Mesothelial cell of epicardium (in vitro differentiated cells): ENCODE measurements around the gene RAD51B. TPM values are rescaled to one million over a fixed set of nuclear protein-coding genes. Genes with fewer than 3 reads are reported as not detected.

Source experiments
- DNase-seq, 2 experiments: peaks; one replicate each; pipeline ENCODE4 v3.0.0; 2021; ENCODE audit warnings: low spot score in 2 of 2; ENCODE audit not compliant: unreplicated experiment in 2 of 2
- H3K27ac Mint-ChIP-seq: 2 replicates; pipeline ENCODE4 v1.8.0; 2021; ENCODE audit warnings: mixed read lengths
- H3K27me3 Mint-ChIP-seq: 2 replicates; pipeline ENCODE4 v1.8.0; 2021; ENCODE audit warnings: low read depth, mixed read lengths
- H3K36me3 Mint-ChIP-seq: 2 replicates; pipeline ENCODE4 v1.8.0; 2021; ENCODE audit warnings: mixed read lengths
- H3K4me1 Mint-ChIP-seq: 2 replicates; pipeline ENCODE4 v1.8.0; 2021; ENCODE audit warnings: mixed read lengths
- H3K4me3 Mint-ChIP-seq: 2 replicates; pipeline ENCODE4 v1.8.0; 2021; ENCODE audit warnings: mild to moderate bottlenecking, moderate library complexity, mixed read lengths
- H3K9me3 Mint-ChIP-seq: 2 replicates; pipeline ENCODE4 v1.8.0; 2021; ENCODE audit warnings: mixed read lengths
- total RNA-seq: library from RNA; stranded (reverse); gene quantifications from 3 replicates; pipeline ENCODE4 v1.2.1, GENCODE V29; 2021
- TF ChIP-seq, protein P1 (sequence below): fragments of 200-600 bp; sonication (generic); IDR thresholded peaks from one replicate; pipeline ENCODE4 v1.5.0; 2021; ENCODE audit warnings: antibody characterized with exemption; ENCODE audit not compliant: unreplicated experiment

Gene RAD51B
- total RNA-seq, 1 donor from 2014 or later, result 34.7 TPM

DNA sequence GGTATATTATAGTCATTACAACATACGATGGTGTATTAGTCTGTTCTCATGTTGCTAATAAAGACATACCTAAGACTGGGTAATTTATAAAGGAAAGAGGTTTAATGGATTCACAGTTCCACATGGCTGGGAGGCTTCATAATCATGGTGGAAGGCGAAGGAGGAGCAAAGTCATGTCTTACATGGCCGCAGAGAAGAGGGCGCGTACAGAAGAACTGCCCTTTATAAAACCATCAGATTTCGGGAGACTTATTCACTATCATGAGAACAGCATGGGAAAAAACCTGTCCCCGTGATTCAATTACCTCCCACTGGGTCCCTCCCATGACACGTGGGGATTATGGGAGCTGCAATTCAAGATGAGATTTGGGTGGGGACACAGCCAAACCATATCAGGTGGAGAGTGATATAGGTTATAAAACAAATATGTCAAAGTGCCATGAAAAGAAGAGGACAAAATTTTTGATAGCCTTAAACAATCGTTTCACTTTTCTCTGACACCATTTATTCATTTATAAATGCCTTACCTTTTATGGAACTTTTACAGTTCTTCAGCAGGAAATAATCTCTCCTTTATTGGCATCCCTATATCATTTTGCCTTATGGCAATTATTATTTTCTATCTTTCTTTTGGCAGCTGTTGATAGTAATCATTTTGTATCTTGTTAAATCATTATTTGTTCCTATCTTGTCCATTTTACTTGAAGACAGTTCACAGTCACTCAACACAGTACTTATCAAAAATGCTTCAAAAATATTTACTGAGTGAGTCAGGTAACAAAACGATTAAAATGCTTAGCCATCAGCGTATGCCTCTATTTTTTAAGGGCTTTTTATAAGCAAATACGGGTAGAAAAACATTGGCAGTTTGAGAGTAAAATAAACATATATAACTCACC is 196.0 kb downstream of the RAD51B start:
- H3K9me3 Mint-ChIP-seq, result peaks cover 12% of the 10 kb centered on the region
- TF ChIP-seq, protein P1, sequence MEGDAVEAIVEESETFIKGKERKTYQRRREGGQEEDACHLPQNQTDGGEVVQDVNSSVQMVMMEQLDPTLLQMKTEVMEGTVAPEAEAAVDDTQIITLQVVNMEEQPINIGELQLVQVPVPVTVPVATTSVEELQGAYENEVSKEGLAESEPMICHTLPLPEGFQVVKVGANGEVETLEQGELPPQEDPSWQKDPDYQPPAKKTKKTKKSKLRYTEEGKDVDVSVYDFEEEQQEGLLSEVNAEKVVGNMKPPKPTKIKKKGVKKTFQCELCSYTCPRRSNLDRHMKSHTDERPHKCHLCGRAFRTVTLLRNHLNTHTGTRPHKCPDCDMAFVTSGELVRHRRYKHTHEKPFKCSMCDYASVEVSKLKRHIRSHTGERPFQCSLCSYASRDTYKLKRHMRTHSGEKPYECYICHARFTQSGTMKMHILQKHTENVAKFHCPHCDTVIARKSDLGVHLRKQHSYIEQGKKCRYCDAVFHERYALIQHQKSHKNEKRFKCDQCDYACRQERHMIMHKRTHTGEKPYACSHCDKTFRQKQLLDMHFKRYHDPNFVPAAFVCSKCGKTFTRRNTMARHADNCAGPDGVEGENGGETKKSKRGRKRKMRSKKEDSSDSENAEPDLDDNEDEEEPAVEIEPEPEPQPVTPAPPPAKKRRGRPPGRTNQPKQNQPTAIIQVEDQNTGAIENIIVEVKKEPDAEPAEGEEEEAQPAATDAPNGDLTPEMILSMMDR, result no peak
- H3K27ac Mint-ChIP-seq, result peak overlapping the region; percentile 67

DNA sequence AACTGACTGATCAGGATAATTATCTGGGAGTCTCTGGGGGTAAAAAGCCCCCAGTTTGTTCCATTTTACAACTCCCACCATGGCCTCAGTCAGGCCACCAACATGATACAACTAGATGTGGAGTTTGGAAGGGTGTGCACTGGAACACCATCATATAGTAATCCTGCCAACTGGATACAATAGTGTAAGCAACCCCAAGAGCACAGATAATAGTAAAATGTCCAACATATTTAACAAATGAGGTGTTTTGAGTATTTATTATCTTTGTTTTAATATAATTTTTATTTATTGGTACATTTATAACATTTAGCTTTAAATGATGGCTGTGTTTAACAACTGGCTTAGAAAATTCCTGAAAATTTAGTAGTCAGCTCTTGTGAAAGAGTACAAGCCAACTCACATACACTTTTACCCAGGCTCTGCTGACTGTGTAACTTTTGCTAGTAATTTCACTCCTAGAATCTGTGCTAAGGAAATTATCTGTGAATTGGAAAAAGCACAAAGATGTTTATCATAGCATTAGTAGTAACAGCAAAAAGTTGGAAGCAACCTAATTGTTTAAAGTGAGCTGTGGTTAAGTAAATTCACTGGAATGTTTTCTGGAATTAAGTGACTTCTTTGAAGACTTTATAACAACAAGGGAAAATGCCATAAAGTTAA is 196.8 kb downstream of the RAD51B start:
- DNase-seq, result no peak
- Mint-ChIP-seq H3K4me3 (no peak overlapping the region), H3K27me3 (no peaks in the 10 kb centered on the region), H3K4me1 (peaks cover 35% of the 10 kb centered on the region), H3K9me3 (peaks cover 12% of the 10 kb centered on the region), H3K27ac (peak overlapping the region; percentile 67), H3K36me3 (peaks cover 7% of the 10 kb centered on the region)
- TF ChIP-seq, protein P1, result no peak

More for the DNA sequence above, 196.0 kb downstream of the RAD51B start:
- Mint-ChIP-seq H3K27me3 (no peaks in the 10 kb centered on the region), H3K36me3 (peaks cover 7% of the 10 kb centered on the region), H3K4me3 (no peak overlapping the region), H3K4me1 (peaks cover 38% of the 10 kb centered on the region)
- no peak for DNase-seq

DNA sequence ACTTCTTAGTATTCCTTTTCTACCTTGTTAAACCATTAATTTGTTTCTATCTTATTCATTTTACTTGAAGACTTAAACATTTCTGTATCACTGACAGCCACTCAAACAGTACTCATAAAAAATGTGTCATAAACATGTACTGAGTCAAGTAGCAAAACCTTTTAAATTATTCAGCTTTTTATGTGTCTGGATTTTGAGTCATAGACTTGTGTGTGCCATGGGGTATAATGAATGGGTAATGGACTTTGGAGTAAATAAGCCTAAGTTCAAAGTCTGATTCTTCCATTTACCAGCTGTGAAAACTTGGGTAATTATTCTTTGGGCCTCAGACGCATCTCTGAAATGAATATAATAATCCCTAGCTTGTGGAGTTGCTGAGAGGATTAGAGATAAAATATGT is 199.0 kb downstream of the RAD51B start:
- Mint-ChIP-seq H3K27ac (no peak overlapping the region), H3K4me3 (no peak overlapping the region), H3K27me3 (no peaks in the 10 kb centered on the region), H3K36me3 (peaks cover 20% of the 10 kb centered on the region), H3K9me3 (peaks cover 28% of the 10 kb centered on the region), H3K4me1 (peaks cover 22% of the 10 kb centered on the region)
- TF ChIP-seq, protein P1, result no peak
- DNase-seq, result no peak

DNA sequence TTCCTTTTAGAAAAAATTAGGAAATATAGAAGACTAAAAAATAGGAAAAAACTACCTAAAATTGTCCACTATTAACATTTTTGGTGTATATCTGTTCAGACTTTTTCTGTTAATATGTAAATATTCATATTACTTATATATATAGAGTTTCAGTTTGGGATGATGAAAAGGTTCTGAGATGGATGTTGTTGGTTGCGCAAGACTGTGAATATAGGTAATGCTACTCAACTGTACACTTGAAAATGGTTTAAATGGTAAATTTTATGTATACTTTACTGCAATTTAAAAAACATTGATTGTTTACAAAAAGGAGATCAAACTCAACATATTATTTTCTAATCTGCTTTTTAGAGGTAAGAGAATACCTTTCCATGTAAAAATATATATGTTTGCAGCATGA is 200.9 kb downstream of the RAD51B start:
- peaks cover 19% of the 10 kb centered on the region for H3K4me1 Mint-ChIP-seq
- TF ChIP-seq, protein P1, result no peak
- H3K9me3 Mint-ChIP-seq, result peaks cover 27% of the 10 kb centered on the region
- H3K4me3 Mint-ChIP-seq, result no peak overlapping the region
- DNase-seq, result no peak
- H3K27ac Mint-ChIP-seq, result no peak overlapping the region
- peaks cover 18% of the 10 kb centered on the region for H3K36me3 Mint-ChIP-seq
- H3K27me3 Mint-ChIP-seq, result no peaks in the 10 kb centered on the region

DNA sequence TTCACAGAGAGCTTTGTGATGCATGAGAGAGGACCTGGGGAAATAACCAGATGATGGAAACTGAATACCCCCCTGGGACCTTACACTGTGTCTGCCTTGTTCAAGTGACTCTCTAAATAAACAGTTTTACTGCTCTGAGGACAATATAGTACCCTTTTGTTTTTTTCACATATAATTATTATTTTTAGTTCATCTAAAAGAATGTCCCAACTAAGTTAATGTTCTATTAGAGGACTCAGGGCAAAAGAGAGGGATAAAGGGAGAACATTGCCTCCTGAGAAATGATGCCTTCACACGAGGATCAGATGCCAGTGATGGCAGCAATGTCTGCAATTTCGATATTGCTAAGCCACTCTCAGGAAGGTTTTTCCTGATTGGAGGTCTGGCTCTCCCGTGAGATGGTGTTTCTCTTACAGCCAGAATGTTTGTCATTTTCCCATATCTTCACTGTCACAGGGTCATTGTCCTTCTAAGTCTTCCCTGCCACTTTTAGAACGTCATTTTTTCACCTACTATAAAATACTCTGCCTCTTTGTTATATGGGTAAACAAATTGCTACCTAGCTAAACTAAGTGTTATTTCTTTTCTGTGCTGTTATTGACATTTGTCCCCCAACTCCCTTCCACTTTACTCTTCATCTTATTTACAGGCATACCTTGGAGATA is 201.6 kb downstream of the RAD51B start:
- no peak overlapping the region for H3K27ac Mint-ChIP-seq
- DNase-seq, result no peak
- H3K27me3 Mint-ChIP-seq, result no peaks in the 10 kb centered on the region
- peaks cover 17% of the 10 kb centered on the region for H3K36me3 Mint-ChIP-seq
- TF ChIP-seq, protein P1, result no peak
- H3K4me3 Mint-ChIP-seq, result no peak overlapping the region
- peaks cover 15% of the 10 kb centered on the region for H3K4me1 Mint-ChIP-seq
- H3K9me3 Mint-ChIP-seq, result peaks cover 26% of the 10 kb centered on the region
